Endothelial cell of umbilical vein (primary cell): Measurements from ENCODE around the gene WDR18. TPM values are rescaled to one million over a fixed set of nuclear protein-coding genes. Genes with fewer than 3 reads are reported as not detected.

Experiments used
- BruUV-seq: library from RNA; stranded (reverse); fragments of 400-500 nt; replicated peaks from 2 replicates; lab custom pipeline; 2021; lab: Mats Ljungman, UMichigan
- CTCF ChIA-PET: fragments of 300-600, 350-600 bp; sonication (Branson Sonifier 250); formaldehyde crosslinking; loops from one replicate; lab custom pipeline; 2021; ENCODE audit warnings: antibody characterized with exemption, inconsistent platforms; lab: Charles Lee
- POLR2A ChIA-PET: fragments of 300-600, 350-600 bp; sonication (Branson Sonifier 250); formaldehyde crosslinking; loops from one replicate; lab custom pipeline; 2021; ENCODE audit warnings: antibody characterized with exemption, inconsistent platforms; lab: Charles Lee
- DNase-seq: peaks from one replicate; pipeline ENCODE4 v3.0.0-alpha.2; 2011; ENCODE audit warnings: low read depth, low spot score
- FAIRE-seq: peaks from 2 replicates; lab custom pipeline; 2011; peaks lifted over from hg19 to GRCh38; lab: Jason Lieb, UNC
- H2AFZ ChIP-seq: 2 replicates; pipeline ENCODE4 v1.6.0; 2012; ENCODE audit warnings: low read depth, low read length, control low read depth, inconsistent platforms
- H3K27ac ChIP-seq: 2 replicates; pipeline ENCODE4 v1.5.1; 2011; ENCODE audit warnings: low read depth, mild to moderate bottlenecking, control low read depth, low read length, moderate library complexity; ENCODE audit not compliant: insufficient read depth
- H3K27me3 ChIP-seq, 2 experiments: 2 replicates each; pipeline versions ENCODE4 v1.6.0 to v1.6.1; 2011; ENCODE audit warnings: low read length in 2 of 2, mixed read lengths in 1 of 2; ENCODE audit not compliant: control insufficient read depth in 2 of 2, insufficient read depth in 2 of 2
- H3K36me3 ChIP-seq, 2 experiments: 2 replicates in 1 of 2; 3 replicates in 1 of 2; pipeline ENCODE4 v1.5.1; 2011; ENCODE audit warnings: low read length in 2 of 2, mild to moderate bottlenecking in 1 of 2, moderate library complexity in 1 of 2; ENCODE audit not compliant: control insufficient read depth in 2 of 2, insufficient read depth in 2 of 2; ENCODE audit errors: extremely low read depth in 1 of 2
- H3K4me1 ChIP-seq: 3 replicates; pipeline ENCODE4 v1.5.1; 2011; ENCODE audit warnings: mild to moderate bottlenecking, low read length; ENCODE audit not compliant: control insufficient read depth, insufficient read depth; ENCODE audit errors: extremely low read depth
- H3K4me2 ChIP-seq: 2 replicates; pipeline ENCODE4 v1.6.1; 2011; ENCODE audit warnings: low read length, control low read depth, mixed read lengths; ENCODE audit not compliant: insufficient read depth
- H3K4me3 ChIP-seq, 3 experiments: fragments of 200-600 bp in 1 of 3; sonication (generic), shearing (Covaris generic) in 1 of 3; replicated peaks in 1 of 3; 2 replicates each; pipeline ENCODE4 v1.5.1; 2011 to 2016; ENCODE audit warnings: control low read depth in 3 of 3, low read length in 3 of 3, mild to moderate bottlenecking in 2 of 3, inconsistent platforms in 1 of 3, low read depth in 1 of 3, moderate library complexity in 1 of 3; ENCODE audit not compliant: insufficient read depth in 1 of 3
- H3K79me2 ChIP-seq: 2 replicates; pipeline ENCODE4 v1.6.0; 2012; ENCODE audit warnings: low read length, inconsistent platforms; ENCODE audit not compliant: control insufficient read depth, insufficient read depth
- H3K9ac ChIP-seq: replicated peaks from 2 replicates; pipeline ENCODE3; 2011; ENCODE audit warnings: low read length, control low read depth; ENCODE audit not compliant: insufficient read depth; ENCODE audit errors: extremely low read depth
- H3K9me1 ChIP-seq: replicated peaks from 3 replicates; pipeline ENCODE4 v1.6.0; 2011; ENCODE audit warnings: mild to moderate bottlenecking, low read length; ENCODE audit not compliant: control insufficient read depth, insufficient read depth; ENCODE audit errors: extremely low read depth
- H3K9me3 ChIP-seq: replicated peaks from 2 replicates; pipeline ENCODE4 v1.5.1; 2012; ENCODE audit warnings: low read length, inconsistent platforms; ENCODE audit not compliant: control insufficient read depth, insufficient read depth
- H4K20me1 ChIP-seq: replicated peaks from 2 replicates; pipeline ENCODE3; 2011; ENCODE audit warnings: mild to moderate bottlenecking, low read length; ENCODE audit not compliant: control insufficient read depth, insufficient read depth; ENCODE audit errors: extremely low read depth
- EZH2 ChIP-seq: IDR thresholded peaks from 2 replicates; pipeline ENCODE4 v1.6.1; 2012; ENCODE audit warnings: borderline replicate concordance, low read depth, mild to moderate bottlenecking, moderate library complexity, low read length, inconsistent platforms; ENCODE audit not compliant: severe bottlenecking
- FOS ChIP-seq: IDR thresholded peaks from 2 replicates; pipeline ENCODE4 v1.6.1; 2011; ENCODE audit warnings: mild to moderate bottlenecking, low read length, moderate library complexity, borderline replicate concordance; ENCODE audit not compliant: insufficient read depth
- GATA2 ChIP-seq: IDR thresholded peaks from 2 replicates; pipeline ENCODE4 v1.7.0; 2011; ENCODE audit warnings: low read depth, mild to moderate bottlenecking, moderate library complexity, mixed read lengths, low read length; ENCODE audit not compliant: insufficient read length, insufficient read depth
- JUN ChIP-seq: IDR thresholded peaks from 2 replicates; pipeline ENCODE4 v1.6.1; 2011; ENCODE audit warnings: borderline replicate concordance, low read depth; ENCODE audit not compliant: insufficient read length, insufficient read depth
- MYC ChIP-seq: IDR thresholded peaks from one replicate; pipeline ENCODE4 v1.6.1; 2011; ENCODE audit warnings: mild to moderate bottlenecking, low read depth, low read length
- POLR2A ChIP-seq: IDR thresholded peaks from 2 replicates; pipeline ENCODE4 v1.6.1; 2012; ENCODE audit warnings: low read depth, mild to moderate bottlenecking, control low read depth, low read length
- POLR2AphosphoS5 ChIP-seq: IDR thresholded peaks from 2 replicates; pipeline ENCODE4 v1.6.1; 2012; ENCODE audit warnings: low read depth, mild to moderate bottlenecking, control low read depth, low read length, moderate library complexity; ENCODE audit not compliant: insufficient read depth
- dilution Hi-C: fragments of 300-500 bp; cut with MboI; formaldehyde crosslinking; loops from one replicate; pipeline ENCODE4 v1.15.0; 2019; ENCODE audit warnings: low sequenced_read_pairs; ENCODE audit not compliant: extremely low pct_ligation_motif_present
- intact Hi-C: fragments of 100-400 bp; cut with micrococcal nuclease; formaldehyde crosslinking; loops from one replicate; pipeline ENCODE4 v1.10.0; 2022
- polyA plus RNA-seq, 4 experiments: library from polyadenylated mRNA; depleted of rRNA in 3 of 4; stranded (reverse) in 3 of 4; unstranded in 1 of 4; fragments of >200 nt; gene quantifications; 2 replicates each; pipeline versions ENCODE4 v1.2.1 to v1.2.3, GENCODE V29; 2011 to 2012; ENCODE audit warnings: missing spikeins in 1 of 4
- total RNA-seq: library from RNA; stranded (reverse); gene quantifications from 2 replicates; pipeline ENCODE4 v1.2.3, GENCODE V29; 2021
- TF ChIP-seq, protein P1 (sequence below): IDR thresholded peaks from 2 replicates; pipeline ENCODE4 v1.6.1; 2011; ENCODE audit not compliant: insufficient read depth, insufficient read length
- TF ChIP-seq, protein P2 (sequence below), 2 donors: IDR thresholded peaks; 1 replicate in 1 of 2; 2 replicates in 1 of 2; pipeline ENCODE4 v1.5.1; 2011; ENCODE audit warnings: low read length in 2 of 2, mild to moderate bottlenecking in 2 of 2, moderate library complexity in 2 of 2, control low read depth in 1 of 2, inconsistent platforms in 1 of 2, low read depth in 1 of 2; ENCODE audit not compliant: insufficient read depth in 1 of 2; ENCODE audit errors: extremely low read depth in 1 of 2

The WDR18 gene
- total and polyA plus RNA-seq, 2 donors (not counting 3 experiments of a cell fraction or from before 2014, with no cell fraction given): 54.8 to 102 TPM

DNA sequence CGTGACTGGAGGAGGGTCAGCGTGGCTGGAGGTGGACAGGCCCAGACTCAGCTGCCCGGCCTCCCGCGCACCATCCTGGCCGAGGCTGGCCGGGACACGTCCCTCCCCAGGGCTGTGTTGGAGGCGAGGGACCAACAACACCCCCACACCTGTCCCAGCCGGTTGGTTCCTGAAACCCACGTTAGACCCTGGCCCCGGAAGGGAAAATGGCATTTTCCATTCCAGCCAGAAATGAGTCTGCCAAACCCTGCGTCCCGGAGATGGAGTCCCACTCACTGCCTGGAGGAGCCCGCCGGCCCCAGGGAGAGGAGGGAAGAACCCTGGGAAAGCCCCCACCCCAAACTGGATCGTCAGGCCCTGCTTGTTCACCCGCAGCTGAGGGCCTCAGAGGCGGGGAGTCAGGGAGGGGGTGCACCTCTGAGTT, 4.8 kb upstream of the WDR18 start:
- H3K27ac ChIP-seq: no peak overlapping the region
- H3K4me3 ChIP-seq: no peak overlapping the region
- intact Hi-C loops (no loop called here), dilution Hi-C loops (no loop called here)
- H4K20me1 ChIP-seq: no peaks in the 10 kb centered on the region
- FAIRE-seq (no peak), DNase-seq (no peak)
- H3K27me3 ChIP-seq: no peaks in the 10 kb centered on the region
- no peaks in the 10 kb centered on the region for H3K9me3 ChIP-seq
- no peaks in the 10 kb centered on the region for H3K36me3 ChIP-seq
- ChIA-PET POLR2A (no interaction called here), CTCF (no interaction called here)
- peaks cover under 1% of the 10 kb centered on the region for H3K79me2 ChIP-seq
- peaks cover 5% of the 10 kb centered on the region for H3K4me1 ChIP-seq
- no peaks in the 10 kb centered on the region for H3K9me1 ChIP-seq
- TF ChIP-seq, protein P1, sequence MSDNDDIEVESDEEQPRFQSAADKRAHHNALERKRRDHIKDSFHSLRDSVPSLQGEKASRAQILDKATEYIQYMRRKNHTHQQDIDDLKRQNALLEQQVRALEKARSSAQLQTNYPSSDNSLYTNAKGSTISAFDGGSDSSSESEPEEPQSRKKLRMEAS: no peak
- TF ChIP-seq JUN: no peak
- no TSS peak for BruUV-seq
- H3K4me2 ChIP-seq: no peak overlapping the region
- no peak overlapping the region for H2AFZ ChIP-seq
- H3K9ac ChIP-seq: no peak overlapping the region

DNA sequence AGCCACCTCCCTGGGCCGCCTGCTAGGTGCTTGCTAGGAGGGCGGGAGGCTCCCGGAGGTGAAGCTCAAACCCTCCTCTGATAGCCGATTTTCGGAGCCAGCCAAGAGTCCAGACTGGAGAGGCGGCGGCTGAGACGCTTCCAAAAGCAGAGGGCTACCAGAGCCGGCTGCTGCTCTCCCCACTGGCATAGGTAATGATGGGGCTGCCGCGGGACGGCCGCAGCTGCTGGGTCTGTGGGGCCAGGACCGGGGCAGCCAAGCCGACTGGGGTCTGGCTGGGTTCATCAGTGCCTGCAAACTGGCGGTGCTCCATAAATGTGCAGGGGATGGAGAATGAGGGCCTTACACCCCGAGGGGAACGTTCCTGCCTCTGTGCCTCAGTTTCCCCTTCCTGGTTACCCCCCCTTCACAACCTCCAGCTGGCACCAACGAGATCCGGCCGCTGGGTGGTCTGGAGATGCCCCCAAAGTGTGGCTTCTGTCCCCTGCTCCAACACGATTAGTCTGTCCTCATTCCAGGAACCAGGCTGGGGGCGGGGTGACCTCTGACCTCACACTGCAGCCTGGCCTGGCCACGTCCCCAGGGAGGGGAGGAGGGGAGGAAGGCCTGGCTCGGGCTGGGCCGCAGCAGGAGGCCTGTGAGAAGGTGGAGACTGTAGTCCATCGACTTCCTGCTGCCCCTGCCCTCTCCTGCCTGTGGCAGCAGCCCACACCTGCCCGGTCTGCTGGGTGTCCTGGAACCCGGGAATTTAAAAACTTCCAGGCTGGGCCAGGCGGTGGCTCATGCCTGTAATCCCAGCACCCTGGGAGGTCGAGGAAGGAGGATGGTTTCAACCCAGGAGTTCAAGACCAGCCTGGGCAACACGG, 3.8 kb upstream of the WDR18 start:
- H3K36me3 ChIP-seq: no peaks in the 10 kb centered on the region
- ChIA-PET POLR2A (no interaction called here), CTCF (interaction anchor here (0.6 to 2.1 kb wide), 2 partner anchors 57 to 58 kb away, joined by 3 to 29 read pairs; no protein-coding TSS in a partner anchor)
- peaks cover 11% of the 10 kb centered on the region for H3K4me1 ChIP-seq
- H4K20me1 ChIP-seq: no peaks in the 10 kb centered on the region
- no peak overlapping the region for H3K4me2 ChIP-seq
- H3K27me3 ChIP-seq: no peaks in the 10 kb centered on the region
- H3K79me2 ChIP-seq: peaks cover 7% of the 10 kb centered on the region
- no TSS peak for BruUV-seq
- intact Hi-C loops (no loop called here), dilution Hi-C loops (no loop called here)
- H3K9me1 ChIP-seq: no peaks in the 10 kb centered on the region
- H3K9ac ChIP-seq: no peak overlapping the region
- TF ChIP-seq, protein P2, sequence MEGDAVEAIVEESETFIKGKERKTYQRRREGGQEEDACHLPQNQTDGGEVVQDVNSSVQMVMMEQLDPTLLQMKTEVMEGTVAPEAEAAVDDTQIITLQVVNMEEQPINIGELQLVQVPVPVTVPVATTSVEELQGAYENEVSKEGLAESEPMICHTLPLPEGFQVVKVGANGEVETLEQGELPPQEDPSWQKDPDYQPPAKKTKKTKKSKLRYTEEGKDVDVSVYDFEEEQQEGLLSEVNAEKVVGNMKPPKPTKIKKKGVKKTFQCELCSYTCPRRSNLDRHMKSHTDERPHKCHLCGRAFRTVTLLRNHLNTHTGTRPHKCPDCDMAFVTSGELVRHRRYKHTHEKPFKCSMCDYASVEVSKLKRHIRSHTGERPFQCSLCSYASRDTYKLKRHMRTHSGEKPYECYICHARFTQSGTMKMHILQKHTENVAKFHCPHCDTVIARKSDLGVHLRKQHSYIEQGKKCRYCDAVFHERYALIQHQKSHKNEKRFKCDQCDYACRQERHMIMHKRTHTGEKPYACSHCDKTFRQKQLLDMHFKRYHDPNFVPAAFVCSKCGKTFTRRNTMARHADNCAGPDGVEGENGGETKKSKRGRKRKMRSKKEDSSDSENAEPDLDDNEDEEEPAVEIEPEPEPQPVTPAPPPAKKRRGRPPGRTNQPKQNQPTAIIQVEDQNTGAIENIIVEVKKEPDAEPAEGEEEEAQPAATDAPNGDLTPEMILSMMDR (IDR thresholded peaks at IDR 0.05; ENCODE audit: extremely low read depth in 1 of 2, insufficient read depth in 1 of 2, low read depth in 1 of 2, low read length in 2 of 2): no peak
- TF ChIP-seq, protein P1: no peak
- no peak for TF ChIP-seq FOS
- TF ChIP-seq EZH2: no peak
- TF ChIP-seq MYC: no peak
- TF ChIP-seq POLR2AphosphoS5: no peak
- TF ChIP-seq POLR2A: no peak
- TF ChIP-seq JUN: no peak
- TF ChIP-seq GATA2: no peak
- no peaks in the 10 kb centered on the region for H3K9me3 ChIP-seq
- DNase-seq (no peak), FAIRE-seq (no peak)
- H2AFZ ChIP-seq: no peak overlapping the region
- no peak overlapping the region for H3K4me3 ChIP-seq
- no peak overlapping the region for H3K27ac ChIP-seq
